Left kidney (tissue), 2 donors: ENCODE results near the gene PYGO2. TPM values are rescaled to one million over a fixed set of nuclear protein-coding genes. Genes with fewer than 3 reads are reported as not detected.
"Not testable (repeated sequence)": the region's sequence is repeated elsewhere in the genome, so short reads cannot be mapped to it uniquely, and the experiment has no call there.

Source experiments
- DNase-seq: peaks from one replicate; pipeline ENCODE4 v3.0.0-alpha.2; 2013
- polyA plus RNA-seq: library from polyadenylated mRNA; unstranded; fragments of 120-200 nt; gene quantifications from one replicate; pipeline ENCODE4 v1.2.1, GENCODE V29; 2013; ENCODE audit not compliant: insufficient read length

The PYGO2 gene
- polyA plus RNA-seq, 1 donor, result 42.6 TPM

DNA sequence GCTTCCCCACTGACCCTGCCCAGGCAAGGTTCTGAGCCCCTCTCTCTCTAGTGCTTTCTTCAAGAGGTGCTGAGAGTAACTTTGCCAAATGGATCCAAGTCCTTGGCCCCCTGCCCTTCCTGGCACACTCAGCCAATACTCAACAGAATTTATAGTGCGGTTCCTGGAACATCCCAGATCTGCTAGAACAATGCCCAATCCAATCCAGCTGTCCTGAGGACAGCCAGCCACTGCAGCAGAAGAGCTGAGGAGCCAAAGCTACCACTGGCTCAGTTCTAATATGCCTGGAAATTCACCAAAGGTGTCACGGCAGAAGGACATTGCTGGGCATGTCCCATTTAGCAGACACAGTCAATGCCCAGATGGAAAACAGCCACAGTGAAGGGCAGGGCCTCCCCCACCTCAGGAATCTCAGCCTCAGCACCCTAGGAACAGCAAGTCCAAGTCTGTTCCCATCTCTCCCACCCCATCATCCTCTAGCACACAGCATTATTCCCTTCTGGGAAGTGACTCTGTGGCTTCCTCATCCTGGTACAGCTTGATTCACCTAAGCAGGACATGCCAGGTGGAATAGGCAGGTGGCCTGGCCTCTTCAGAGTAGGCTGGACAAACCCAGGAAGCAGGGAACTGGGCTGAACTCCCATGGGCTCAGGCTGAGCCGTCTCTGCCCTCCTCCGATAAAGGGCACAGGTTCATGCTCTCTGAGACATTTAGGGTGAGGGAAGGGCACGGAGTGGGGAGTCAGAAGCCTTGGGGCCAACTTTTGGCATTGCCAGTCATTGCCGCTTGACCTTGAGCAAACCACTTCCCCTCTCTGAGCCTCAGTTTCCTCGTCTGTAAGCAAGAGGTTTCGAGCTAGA lies 49.7 kb downstream of the PYGO2 start:
- DNase-seq, result no peak

DNA sequence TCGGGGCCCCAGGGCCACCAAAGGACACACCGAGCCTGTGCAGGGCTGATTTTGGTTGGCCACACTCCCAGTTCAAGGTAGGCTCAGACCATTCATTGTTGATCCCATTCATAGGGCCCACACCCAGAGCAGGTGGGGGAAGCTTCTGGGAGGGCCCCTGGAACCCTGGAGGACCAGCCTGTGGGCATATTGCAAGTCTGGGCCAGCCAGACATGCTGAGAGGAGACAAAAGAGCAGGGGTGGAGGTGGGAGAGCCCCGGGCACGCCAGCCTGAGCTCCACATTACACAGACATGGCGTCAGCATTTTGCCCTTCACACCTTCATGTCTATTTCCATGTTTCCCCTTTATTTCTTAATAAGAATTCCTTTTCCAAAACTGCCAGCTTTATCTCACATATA lies 50.7 kb downstream of the PYGO2 start:
- no peak for DNase-seq

GRCh38 chr1:154908937-154909336 lies 52.6 kb downstream of the PYGO2 start:
- no peak for DNase-seq

DNA sequence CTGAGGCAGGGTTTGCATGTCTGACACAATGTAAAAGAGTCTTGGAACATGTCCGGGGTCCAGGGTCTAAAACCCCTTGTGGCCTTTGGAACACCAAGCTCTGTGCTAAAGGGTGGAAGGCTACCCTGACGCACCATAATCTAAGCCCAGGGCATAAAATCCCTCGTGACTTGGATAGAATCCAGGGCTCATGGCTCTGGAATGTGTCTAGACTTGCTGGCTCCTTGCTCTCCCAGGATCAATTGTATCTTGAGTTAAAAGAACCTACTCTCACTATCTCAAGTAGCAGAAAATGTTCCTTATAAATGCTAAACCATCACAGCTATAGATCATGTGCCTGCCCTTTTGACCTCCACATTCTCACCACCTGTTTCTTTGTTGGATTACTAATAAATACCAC lies 53.5 kb downstream of the PYGO2 start:
- not testable (repeated sequence) for DNase-seq

Other genes starting within 250 kb of the PYGO2 start
- 2.3 TPM for gene KCNN3, start 91.5 kb downstream of the PYGO2 start, polyA plus RNA-seq
- 34.9 TPM for gene PMVK, start 25.1 kb downstream of the PYGO2 start, polyA plus RNA-seq
- 59.6 TPM for gene PBXIP1, start 5.7 kb downstream of the PYGO2 start, polyA plus RNA-seq
- gene SHC1, start 9.0 kb upstream of the PYGO2 start, polyA plus RNA-seq, result 84.1 TPM
- 110 TPM for gene CKS1B, start 12.9 kb upstream of the PYGO2 start, polyA plus RNA-seq
- 32.4 TPM for gene FLAD1, start 21.6 kb upstream of the PYGO2 start, polyA plus RNA-seq
- gene LENEP, start 31.8 kb upstream of the PYGO2 start, polyA plus RNA-seq, result 0.93 TPM
- gene ZBTB7B, start 41.0 kb upstream of the PYGO2 start, polyA plus RNA-seq, result 11.5 TPM
- 2.5 TPM for gene DCST2, start 72.0 kb upstream of the PYGO2 start, polyA plus RNA-seq
- 0.58 TPM for gene DCST1, start 72.0 kb upstream of the PYGO2 start, polyA plus RNA-seq
- gene ADAM15, start 89.5 kb upstream of the PYGO2 start, polyA plus RNA-seq, result 41.9 TPM
- gene EFNA4, start 102.0 kb upstream of the PYGO2 start, polyA plus RNA-seq, result 20.2 TPM
- gene EFNA3, start 117.1 kb upstream of the PYGO2 start, polyA plus RNA-seq, result 6.1 TPM
- 56.0 TPM for gene EFNA1, start 166.1 kb upstream of the PYGO2 start, polyA plus RNA-seq
- 57.8 TPM for gene SLC50A1, start 174.1 kb upstream of the PYGO2 start, polyA plus RNA-seq
- gene DPM3, start 178.7 kb upstream of the PYGO2 start, polyA plus RNA-seq, result 26.9 TPM
- gene KRTCAP2, start 211.5 kb upstream of the PYGO2 start, polyA plus RNA-seq, result 134 TPM
- gene TRIM46, start 212.1 kb upstream of the PYGO2 start, polyA plus RNA-seq, result 4.4 TPM
- 49.6 TPM for gene THBS3, start 246.1 kb upstream of the PYGO2 start, polyA plus RNA-seq
- 40.7 TPM for gene MTX1, start 246.9 kb upstream of the PYGO2 start, polyA plus RNA-seq